Liver (tissue), 3 donors: ENCODE results near the gene SEMA3C.

Experiments
- EGR1 ChIP-seq, 2 donors: IDR thresholded peaks; 2 replicates each; pipeline ENCODE4 v1.6.1; 2016 to 2018; ENCODE audit warnings: antibody characterized with exemption in 2 of 2, low read depth in 2 of 2
- GABPA ChIP-seq, 2 donors: IDR thresholded peaks in 1 of 2; conservative IDR thresholded peaks in 1 of 2; 2 replicates each; pipeline ENCODE4 v1.6.1; 2016; ENCODE audit warnings: antibody characterized with exemption in 2 of 2, mild to moderate bottlenecking in 1 of 2, moderate library complexity in 1 of 2
- NR2F2 ChIP-seq: IDR thresholded peaks from 2 replicates; pipeline ENCODE4 v1.6.1; 2016; ENCODE audit warnings: antibody characterized with exemption
- SP1 ChIP-seq: IDR thresholded peaks from 2 replicates; pipeline ENCODE4 v1.6.1; 2018; ENCODE audit warnings: antibody characterized with exemption, mild to moderate bottlenecking
- TAF1 ChIP-seq: conservative IDR thresholded peaks from 2 replicates; pipeline ENCODE4 v1.6.1; 2016; ENCODE audit warnings: antibody characterized with exemption, mild to moderate bottlenecking
- YY1 ChIP-seq: IDR thresholded peaks from 2 replicates; pipeline ENCODE4 v1.6.1; 2016; ENCODE audit warnings: antibody characterized with exemption, mild to moderate bottlenecking
- TF ChIP-seq, protein P1 (sequence below): fragments of 150-350 bp; IDR thresholded peaks from 2 replicates; pipeline ENCODE4 v1.5.1; 2017; ENCODE audit warnings: improper control_type of control experiment, low read depth, low read length; ENCODE audit not compliant: missing input control
- TF ChIP-seq, protein P2 (sequence below): IDR thresholded peaks from 2 replicates; pipeline ENCODE4 v1.6.1; 2016; ENCODE audit warnings: antibody characterized with exemption
- donor health status: healthy.
- donor health status: healthy.

DNA sequence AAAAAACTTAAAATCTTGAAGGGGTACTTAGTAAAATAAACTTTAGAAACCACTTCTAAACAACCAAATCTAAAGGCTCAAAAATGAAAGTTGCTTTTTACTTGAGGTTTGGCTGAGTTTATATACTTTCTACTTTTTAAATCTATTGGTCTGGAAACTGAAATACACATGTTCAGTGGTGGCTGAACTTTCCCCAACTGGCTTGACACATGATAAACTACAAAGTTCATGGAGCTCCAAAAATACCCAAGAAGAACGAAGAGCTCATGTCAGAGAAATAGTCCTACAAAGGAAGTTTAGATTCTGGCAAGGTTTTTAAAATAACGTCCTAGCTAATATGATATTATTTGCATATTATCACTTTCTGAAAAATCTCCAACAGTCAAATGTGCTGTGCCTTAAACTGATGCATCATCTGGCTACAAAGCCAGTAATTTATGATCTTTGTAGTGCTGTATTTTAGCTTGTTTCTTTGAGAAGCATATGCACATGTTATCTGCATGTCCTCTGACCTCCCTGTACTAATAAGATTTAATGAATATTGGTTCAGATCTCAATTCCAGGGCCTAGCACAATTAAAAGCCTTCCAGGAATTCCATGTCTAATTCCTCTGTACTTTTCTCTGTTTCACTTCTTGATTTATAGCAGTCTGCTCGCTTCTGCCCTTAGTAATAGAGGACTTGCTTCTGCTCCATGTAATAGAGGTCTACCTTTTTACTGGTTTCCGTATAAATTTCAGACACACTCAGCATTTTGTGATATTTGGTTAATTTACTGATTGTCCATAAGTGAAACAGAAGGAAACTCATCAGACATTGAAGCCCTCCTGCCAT is 28.2 kb downstream of the SEMA3C start:
- TF ChIP-seq, protein P1, sequence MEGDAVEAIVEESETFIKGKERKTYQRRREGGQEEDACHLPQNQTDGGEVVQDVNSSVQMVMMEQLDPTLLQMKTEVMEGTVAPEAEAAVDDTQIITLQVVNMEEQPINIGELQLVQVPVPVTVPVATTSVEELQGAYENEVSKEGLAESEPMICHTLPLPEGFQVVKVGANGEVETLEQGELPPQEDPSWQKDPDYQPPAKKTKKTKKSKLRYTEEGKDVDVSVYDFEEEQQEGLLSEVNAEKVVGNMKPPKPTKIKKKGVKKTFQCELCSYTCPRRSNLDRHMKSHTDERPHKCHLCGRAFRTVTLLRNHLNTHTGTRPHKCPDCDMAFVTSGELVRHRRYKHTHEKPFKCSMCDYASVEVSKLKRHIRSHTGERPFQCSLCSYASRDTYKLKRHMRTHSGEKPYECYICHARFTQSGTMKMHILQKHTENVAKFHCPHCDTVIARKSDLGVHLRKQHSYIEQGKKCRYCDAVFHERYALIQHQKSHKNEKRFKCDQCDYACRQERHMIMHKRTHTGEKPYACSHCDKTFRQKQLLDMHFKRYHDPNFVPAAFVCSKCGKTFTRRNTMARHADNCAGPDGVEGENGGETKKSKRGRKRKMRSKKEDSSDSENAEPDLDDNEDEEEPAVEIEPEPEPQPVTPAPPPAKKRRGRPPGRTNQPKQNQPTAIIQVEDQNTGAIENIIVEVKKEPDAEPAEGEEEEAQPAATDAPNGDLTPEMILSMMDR, result no peak
- TF ChIP-seq TAF1 (no peak), EGR1 (IDR thresholded peaks at IDR 0.05; ENCODE audit: low read depth in 2 of 2) (no peak), NR2F2 (no peak), YY1 (no peak), SP1 (no peak), GABPA (IDR thresholded peaks at IDR 0.05 in 1 of 2, conservative IDR thresholded peaks at IDR 0.05 in 1 of 2) (no peak)
- TF ChIP-seq, protein P2, sequence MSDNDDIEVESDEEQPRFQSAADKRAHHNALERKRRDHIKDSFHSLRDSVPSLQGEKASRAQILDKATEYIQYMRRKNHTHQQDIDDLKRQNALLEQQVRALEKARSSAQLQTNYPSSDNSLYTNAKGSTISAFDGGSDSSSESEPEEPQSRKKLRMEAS, result no peak
